SK-N-MC (cell line): ENCODE data around the gene PTPRG.

Experiments used
- DNase-seq: peaks from one replicate; pipeline ENCODE4 v3.0.0-alpha.2; 2011; ENCODE audit warnings: low read depth, low spot score
- H3K27ac ChIP-seq: fragments of 200-600 bp; sonication (generic); 2 replicates; pipeline ENCODE4 v1.5.1; 2016; ENCODE audit warnings: mixed run types
- H3K36me3 ChIP-seq: fragments of 200-600 bp; sonication (generic); 2 replicates; pipeline ENCODE4 v1.6.1; 2017; ENCODE audit warnings: antibody characterized with exemption, low read length, mixed read lengths; ENCODE audit not compliant: insufficient read depth
- H3K4me3 ChIP-seq: fragments of 200-600 bp; sonication (generic); 2 replicates; pipeline ENCODE4 v1.5.1; 2016
- H3K9ac ChIP-seq: fragments of 200-600 bp; sonication (generic); 2 replicates; pipeline ENCODE4 v1.8.0; 2017; ENCODE audit warnings: mixed run types, mixed read lengths; ENCODE audit not compliant: insufficient read length
- H3K9me3 ChIP-seq: fragments of 200-600 bp; sonication (generic); 2 replicates; pipeline ENCODE4 v1.6.1; 2017; ENCODE audit warnings: low read depth, mild to moderate bottlenecking, antibody characterized with exemption, low read length, moderate library complexity, mixed read lengths
- EZH2 ChIP-seq: fragments of 200-600 bp; sonication (generic); IDR thresholded peaks from one replicate; pipeline ENCODE4 v1.6.1; 2017; ENCODE audit warnings: antibody characterized with exemption
- FOXP2 ChIP-seq: optimal IDR thresholded peaks from 2 replicates; pipeline ENCODE3; 2011; ENCODE audit warnings: mild to moderate bottlenecking, moderate library complexity; ENCODE audit not compliant: insufficient read depth; ENCODE audit errors: extremely low read length, control extremely low read depth
- POLR2AphosphoS5 ChIP-seq: IDR thresholded peaks from 2 replicates; pipeline ENCODE4 v1.6.1; 2012; ENCODE audit warnings: mild to moderate bottlenecking, low read depth, low read length, borderline replicate concordance

PTPRG gene

DNA sequence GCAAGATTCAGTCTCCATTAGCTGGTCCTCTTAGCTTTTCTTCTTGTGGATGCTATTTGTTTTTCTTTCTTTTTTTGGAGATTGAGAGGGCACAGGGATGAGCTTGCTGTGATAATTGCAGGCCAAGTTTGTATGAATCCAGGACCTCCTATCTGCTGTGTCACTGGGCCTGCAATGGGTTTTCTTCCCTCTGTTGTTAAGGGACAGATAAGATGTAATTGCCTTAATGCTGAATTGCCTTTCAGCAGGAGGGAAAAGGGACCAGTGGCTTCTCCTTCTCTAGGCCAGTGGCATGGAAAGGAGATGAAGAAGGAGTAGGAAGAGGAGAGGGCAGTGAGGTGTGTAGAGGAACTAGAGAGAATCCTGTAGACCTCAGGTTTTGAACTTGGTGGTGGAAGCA, 29.9 kb downstream of the PTPRG start:
- H3K27ac ChIP-seq: no peak overlapping the region
- H3K9ac ChIP-seq: no peak overlapping the region
- no peak overlapping the region for H3K4me3 ChIP-seq
- no peak for DNase-seq
- TF ChIP-seq EZH2 (no peak), POLR2AphosphoS5 (no peak), FOXP2 (no peak)
- no peaks in the 10 kb centered on the region for H3K9me3 ChIP-seq
- no peaks in the 10 kb centered on the region for H3K36me3 ChIP-seq

DNA sequence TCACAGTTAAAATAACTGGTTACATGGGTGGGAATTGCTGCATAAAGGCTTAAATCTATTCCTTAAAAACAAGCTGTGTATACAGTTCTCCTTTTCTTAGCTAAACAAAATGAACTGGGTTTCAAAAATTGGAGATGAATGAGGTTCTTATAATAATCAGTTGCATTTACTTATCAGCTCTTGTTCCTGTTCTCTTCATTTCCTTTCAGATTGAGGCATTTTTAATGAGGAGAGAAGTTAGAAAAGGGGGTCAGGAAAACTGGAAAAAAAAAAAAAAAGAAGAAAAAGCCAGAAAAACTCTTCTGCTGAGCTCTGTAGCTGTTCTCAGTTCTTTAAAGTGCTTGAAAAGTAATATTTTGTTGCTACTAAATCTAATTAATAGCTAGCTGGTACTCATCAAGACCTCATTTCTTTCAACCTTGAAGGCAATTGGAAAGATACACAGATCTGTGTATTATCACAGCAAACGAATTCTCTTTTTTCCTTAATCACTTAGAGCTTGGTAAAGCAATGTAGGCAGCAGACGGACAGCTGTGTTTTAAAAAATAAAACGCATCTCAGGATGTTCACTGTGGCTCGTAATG, 32.2 kb downstream of the PTPRG start:
- H3K27ac ChIP-seq: no peak overlapping the region
- H3K4me3 ChIP-seq: no peak overlapping the region
- H3K9me3 ChIP-seq: no peaks in the 10 kb centered on the region
- no peaks in the 10 kb centered on the region for H3K36me3 ChIP-seq
- no peak for DNase-seq
- H3K9ac ChIP-seq: no peak overlapping the region
- TF ChIP-seq POLR2AphosphoS5: no peak
- TF ChIP-seq FOXP2: no peak
- TF ChIP-seq EZH2: no peak

DNA sequence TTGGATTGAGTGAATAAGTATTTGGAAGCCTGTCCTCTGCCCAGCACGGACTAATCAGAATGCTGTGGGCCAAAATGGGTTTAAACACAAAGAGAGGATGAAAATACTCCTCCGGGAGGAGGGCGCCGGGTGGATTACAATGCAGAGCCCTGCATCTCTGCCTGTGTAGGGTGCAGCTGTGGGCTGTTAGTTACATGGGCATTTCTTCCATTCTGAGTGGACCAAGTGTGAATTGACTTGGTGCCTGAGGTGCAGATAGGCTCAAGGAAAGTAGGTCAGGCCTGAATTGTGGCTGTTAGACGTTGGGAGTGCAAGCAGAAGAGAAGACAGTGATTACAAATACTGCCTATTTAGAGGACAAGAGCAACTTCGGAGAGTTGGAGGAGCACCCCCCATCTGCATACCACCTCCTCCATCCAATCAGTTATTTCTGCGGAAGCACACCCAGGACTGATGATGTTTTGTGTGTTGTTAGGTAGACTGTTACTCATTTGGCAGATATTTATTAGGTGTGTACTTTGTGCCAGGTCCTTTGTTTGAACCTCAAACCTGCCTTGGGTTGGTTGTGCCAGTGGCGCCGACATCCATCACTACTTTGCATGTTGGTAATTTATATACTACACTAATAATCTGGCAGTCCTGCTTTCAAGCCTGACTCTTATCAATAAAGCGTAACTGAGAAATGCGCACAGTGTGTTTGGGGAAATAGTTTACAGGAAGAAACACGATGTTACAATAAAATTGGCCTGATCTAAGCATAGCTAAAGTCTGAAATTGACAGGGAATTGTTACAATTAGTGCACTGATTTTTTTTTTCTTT, 33.0 kb downstream of the PTPRG start:
- DNase-seq: no peak
- no peak overlapping the region for H3K27ac ChIP-seq
- H3K9me3 ChIP-seq: no peaks in the 10 kb centered on the region
- TF ChIP-seq EZH2 (no peak), FOXP2 (no peak), POLR2AphosphoS5 (no peak)
- H3K4me3 ChIP-seq: no peak overlapping the region
- H3K9ac ChIP-seq: no peak overlapping the region
- H3K36me3 ChIP-seq: no peaks in the 10 kb centered on the region

DNA sequence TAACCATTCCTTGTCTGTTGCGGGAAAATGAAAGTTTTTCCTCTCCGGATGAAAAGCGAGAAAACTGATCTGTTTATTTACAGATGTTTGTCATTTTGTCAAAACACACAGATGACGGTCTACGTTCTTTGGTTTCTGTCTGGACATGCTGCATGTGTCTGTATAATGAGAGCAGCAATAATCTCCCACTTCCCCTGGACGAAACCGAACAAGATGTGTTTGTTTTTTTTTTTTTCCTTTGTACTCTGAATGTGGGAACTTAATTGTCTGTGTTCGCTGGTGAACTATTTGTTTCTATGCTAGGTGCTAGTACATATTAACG, 33.6 kb downstream of the PTPRG start:
- no peak overlapping the region for H3K9ac ChIP-seq
- no peaks in the 10 kb centered on the region for H3K36me3 ChIP-seq
- no peak for DNase-seq
- TF ChIP-seq POLR2AphosphoS5 (no peak), FOXP2 (no peak), EZH2 (no peak)
- H3K27ac ChIP-seq: no peak overlapping the region
- no peaks in the 10 kb centered on the region for H3K9me3 ChIP-seq
- H3K4me3 ChIP-seq: no peak overlapping the region

DNA sequence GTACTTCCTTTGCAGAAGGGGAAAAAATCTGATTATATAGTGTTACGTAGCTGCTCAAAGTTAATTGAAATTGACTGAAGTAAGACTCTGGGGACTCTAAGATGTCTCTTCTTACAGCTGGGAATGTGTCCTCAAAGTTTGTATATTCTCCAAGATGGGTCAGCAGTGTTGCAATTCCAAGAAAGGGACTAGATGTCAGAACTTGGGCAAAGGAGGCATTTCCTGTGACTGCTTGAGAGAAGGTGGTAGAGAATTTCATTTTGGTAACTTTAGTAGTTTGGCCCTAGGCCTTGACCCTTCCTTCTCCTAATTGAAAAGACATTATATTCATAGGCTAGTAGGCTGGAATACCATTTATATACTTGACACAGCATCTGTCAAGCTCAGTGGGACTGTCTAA, 33.9 kb downstream of the PTPRG start:
- no peak for DNase-seq
- no peaks in the 10 kb centered on the region for H3K36me3 ChIP-seq
- H3K9ac ChIP-seq: no peak overlapping the region
- TF ChIP-seq POLR2AphosphoS5 (no peak), EZH2 (no peak), FOXP2 (no peak)
- H3K9me3 ChIP-seq: no peaks in the 10 kb centered on the region
- no peak overlapping the region for H3K27ac ChIP-seq
- no peak overlapping the region for H3K4me3 ChIP-seq

DNA sequence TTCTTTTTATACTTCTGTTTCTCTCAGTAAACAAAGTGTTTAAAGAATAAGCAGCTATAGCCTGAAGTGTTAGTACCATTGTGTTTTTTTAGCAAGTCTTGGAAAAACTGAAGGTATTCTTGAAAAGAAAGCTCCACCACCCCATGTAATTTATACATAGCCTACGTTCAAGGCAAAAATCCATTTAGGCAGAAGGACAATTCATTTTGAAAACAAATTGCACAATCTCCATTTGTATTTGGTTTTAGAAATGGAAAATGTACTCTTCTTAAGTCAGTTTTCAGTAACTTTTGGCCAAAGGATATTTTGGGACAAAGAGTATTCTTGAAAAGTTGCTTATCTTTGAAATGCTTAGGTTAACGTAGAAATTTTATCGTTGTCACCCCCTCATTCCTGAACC, 34.5 kb downstream of the PTPRG start:
- H3K36me3 ChIP-seq: no peaks in the 10 kb centered on the region
- H3K9me3 ChIP-seq: no peaks in the 10 kb centered on the region
- no peak overlapping the region for H3K9ac ChIP-seq
- TF ChIP-seq FOXP2: no peak
- no peak for TF ChIP-seq EZH2
- no peak for TF ChIP-seq POLR2AphosphoS5
- DNase-seq: no peak
- no peak overlapping the region for H3K27ac ChIP-seq
- no peak overlapping the region for H3K4me3 ChIP-seq

DNA sequence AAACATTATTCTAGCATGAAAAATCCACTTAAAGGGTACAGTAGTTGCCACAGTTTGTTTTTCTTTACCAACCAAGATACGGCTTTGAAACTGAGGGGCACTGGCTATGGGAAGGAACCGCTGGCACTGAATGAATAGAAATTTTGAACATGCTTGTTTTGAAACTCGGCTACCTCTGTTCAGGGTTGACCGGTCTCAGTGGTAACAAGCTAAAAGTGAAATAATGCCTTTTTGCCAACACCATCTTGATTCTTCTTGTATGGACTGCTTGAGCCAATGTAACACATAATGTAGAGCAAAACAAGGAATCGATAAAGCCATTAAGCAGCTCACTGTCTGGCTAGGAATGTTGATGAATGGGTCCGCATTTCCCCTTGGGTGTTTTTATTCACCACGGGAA, 36.5 kb downstream of the PTPRG start:
- H3K9ac ChIP-seq: no peak overlapping the region
- H3K36me3 ChIP-seq: no peaks in the 10 kb centered on the region
- TF ChIP-seq FOXP2 (no peak), POLR2AphosphoS5 (no peak), EZH2 (no peak)
- no peak for DNase-seq
- no peak overlapping the region for H3K4me3 ChIP-seq
- H3K27ac ChIP-seq: no peak overlapping the region
- H3K9me3 ChIP-seq: no peaks in the 10 kb centered on the region

DNA sequence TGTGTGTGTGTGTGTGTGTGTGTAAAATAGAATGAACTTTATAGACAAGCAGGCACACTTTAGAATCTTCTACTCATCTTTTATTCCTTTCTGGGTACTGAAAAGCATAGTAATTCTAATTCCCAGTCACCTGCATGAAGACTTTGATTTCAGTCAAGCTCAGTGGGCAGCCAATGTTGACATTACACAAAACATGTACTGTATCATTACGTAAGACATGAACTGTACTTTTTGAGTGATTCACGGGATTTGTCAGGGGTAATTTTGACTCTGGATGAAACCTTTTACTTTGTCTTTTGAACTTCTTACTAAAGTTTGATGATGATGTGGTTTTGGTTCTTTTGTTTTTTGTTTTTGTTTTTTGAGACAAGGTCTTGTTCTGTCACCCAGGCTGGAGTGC, 38.8 kb downstream of the PTPRG start:
- H3K4me3 ChIP-seq: no peak overlapping the region
- H3K9ac ChIP-seq: no peak overlapping the region
- DNase-seq: no peak
- H3K36me3 ChIP-seq: no peaks in the 10 kb centered on the region
- H3K27ac ChIP-seq: no peak overlapping the region
- no peaks in the 10 kb centered on the region for H3K9me3 ChIP-seq
- TF ChIP-seq POLR2AphosphoS5: no peak
- TF ChIP-seq EZH2: no peak
- TF ChIP-seq FOXP2: no peak

DNA sequence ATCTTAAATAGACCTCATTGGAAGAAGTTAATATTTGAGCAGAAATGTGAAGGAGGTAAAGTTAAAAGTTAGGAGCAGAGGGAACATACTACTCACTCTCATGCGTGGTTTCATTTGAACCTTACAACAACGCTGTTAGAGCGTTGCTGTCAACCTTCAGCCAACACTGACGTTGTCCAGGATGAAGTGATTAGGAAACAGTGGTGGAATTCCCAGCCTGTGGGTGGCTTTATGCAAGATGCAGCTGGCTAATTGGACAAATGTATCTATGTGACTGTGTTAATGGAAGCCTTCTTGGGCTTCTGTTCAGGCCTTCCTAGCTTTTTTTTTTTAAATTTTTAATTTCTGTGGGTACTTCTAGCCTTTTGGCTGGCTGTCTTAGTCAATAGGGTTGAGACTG, 40.5 kb downstream of the PTPRG start:
- no peak overlapping the region for H3K27ac ChIP-seq
- no peaks in the 10 kb centered on the region for H3K9me3 ChIP-seq
- H3K4me3 ChIP-seq: no peak overlapping the region
- no peak for DNase-seq
- no peaks in the 10 kb centered on the region for H3K36me3 ChIP-seq
- TF ChIP-seq EZH2 (no peak), FOXP2 (no peak), POLR2AphosphoS5 (no peak)
- H3K9ac ChIP-seq: no peak overlapping the region
